SK-N-SH (cell line): Measurements from ENCODE around the gene MASP1. TPM values are rescaled to one million over a fixed set of nuclear protein-coding genes. Genes with fewer than 3 reads are reported as not detected.

Experiments used
- CTCF ChIA-PET: fragments of 300-600, 350-600 bp; formaldehyde crosslinking; extraction: SDS; loops from one replicate; lab custom pipeline; 2021; lab: Yijun Ruan, JAX
- POLR2A ChIA-PET: fragments of 350-600 bp; sonication (Branson Sonifier 250); formaldehyde crosslinking; extraction: SDS; loops from one replicate; lab custom pipeline; 2020; ENCODE audit warnings: antibody characterized with exemption, inconsistent platforms; lab: Yijun Ruan, JAX
- DNase-seq: peaks from one replicate; pipeline ENCODE4 v3.0.0; 2012
- H2AFZ ChIP-seq: fragments of 200-600 bp; sonication (generic); 2 replicates; pipeline ENCODE4 v1.8.1; 2016; ENCODE audit warnings: antibody characterized with exemption, mild to moderate bottlenecking, low read depth
- H3F3A ChIP-seq: fragments of 200-600 bp; sonication (generic); replicated peaks from 2 replicates; pipeline ENCODE3; 2016; ENCODE audit warnings: antibody characterized with exemption, mild to moderate bottlenecking; ENCODE audit not compliant: insufficient read depth
- H3K27ac ChIP-seq, 2 experiments: fragments of 200-500 bp in 1 of 2; fragments of 200-600 bp in 1 of 2; sonication (Bioruptor generic) in 1 of 2; sonication (generic), shearing (Covaris generic) in 1 of 2; 2 replicates each; pipeline versions ENCODE4 v1.5.1 to v1.6.1; 2014 to 2016; ENCODE audit warnings: low read depth in 2 of 2, inconsistent platforms in 1 of 2, low read length in 1 of 2, mild to moderate bottlenecking in 1 of 2, mixed read lengths in 1 of 2
- H3K27me3 ChIP-seq: fragments of 200-600 bp; sonication (generic), shearing (Covaris generic); 2 replicates; pipeline ENCODE4 v1.6.1; 2016; ENCODE audit warnings: mixed run types; ENCODE audit not compliant: insufficient read depth
- H3K36me3 ChIP-seq, 2 experiments: fragments of 200-500 bp in 1 of 2; fragments of 200-600 bp in 1 of 2; sonication (Bioruptor generic) in 1 of 2; sonication (generic) in 1 of 2; replicated peaks in 1 of 2; 2 replicates each; pipeline versions ENCODE3 to v1.5.1; 2014 to 2016; ENCODE audit warnings: low read length in 1 of 2, mild to moderate bottlenecking in 1 of 2; ENCODE audit not compliant: insufficient read depth in 2 of 2, control insufficient read depth in 1 of 2
- H3K4me1 ChIP-seq, 2 experiments: fragments of 200-500 bp in 1 of 2; fragments of 200-600 bp in 1 of 2; sonication (Bioruptor generic) in 1 of 2; sonication (generic), shearing (Covaris generic) in 1 of 2; 2 replicates each; pipeline versions ENCODE4 v1.5.1 to v1.6.1; 2014 to 2016; ENCODE audit warnings: low read depth in 1 of 2, low read length in 1 of 2, mixed run types in 1 of 2; ENCODE audit not compliant: insufficient read depth in 2 of 2, control insufficient read depth in 1 of 2
- H3K4me2 ChIP-seq: fragments of 200-600 bp; sonication (generic), shearing (Covaris generic); 2 replicates; pipeline ENCODE4 v1.6.1; 2017; ENCODE audit warnings: mixed run types
- H3K4me3 ChIP-seq, 2 experiments: fragments of 200-500 bp in 1 of 2; fragments of 200-600 bp in 1 of 2; sonication (Bioruptor generic) in 1 of 2; sonication (generic), shearing (Covaris generic) in 1 of 2; 2 replicates each; pipeline versions ENCODE4 v1.5.1 to v1.8.1; 2014 to 2016; ENCODE audit warnings: low read depth in 2 of 2, inconsistent platforms in 1 of 2, low read length in 1 of 2, mild to moderate bottlenecking in 1 of 2, mixed read lengths in 1 of 2, moderate library complexity in 1 of 2
- H3K79me2 ChIP-seq: fragments of 200-600 bp; sonication (generic); 2 replicates; pipeline ENCODE4 v1.8.1; 2017; ENCODE audit warnings: mild to moderate bottlenecking; ENCODE audit not compliant: insufficient read depth
- H3K9ac ChIP-seq: fragments of 200-600 bp; sonication (generic); 2 replicates; pipeline ENCODE4 v1.6.1; 2017; ENCODE audit warnings: mixed run types
- H3K9me2 ChIP-seq: fragments of 200-600 bp; sonication (generic); 2 replicates; pipeline ENCODE4 v1.6.1; 2017; ENCODE audit warnings: mixed run types
- H3K9me3 ChIP-seq: fragments of 200-600 bp; sonication (generic); 2 replicates; pipeline ENCODE4 v1.6.1; 2017; ENCODE audit warnings: mixed run types, mild to moderate bottlenecking, moderate library complexity
- H4K20me1 ChIP-seq: fragments of 200-600 bp; sonication (generic); 2 replicates; pipeline ENCODE4 v1.6.1; 2017; ENCODE audit warnings: mild to moderate bottlenecking, mixed run types; ENCODE audit not compliant: insufficient read depth
- ELF1 ChIP-seq: IDR thresholded peaks from 2 replicates; pipeline ENCODE4 v1.4.0; 2012
- FOSL2 ChIP-seq: IDR thresholded peaks from 2 replicates; pipeline ENCODE4 v1.4.0; 2012; ENCODE audit warnings: low read depth, mild to moderate bottlenecking, moderate library complexity, borderline replicate concordance
- FOXJ3 ChIP-seq: sonication (generic); formaldehyde crosslinking; IDR thresholded peaks from 2 replicates; pipeline ENCODE4 v1.5.1; 2020; ENCODE audit warnings: mild to moderate bottlenecking, missing genetic modification reagents
- FOXM1 ChIP-seq: IDR thresholded peaks from 2 replicates; pipeline ENCODE4 v1.4.0; 2012; ENCODE audit warnings: low read depth, mild to moderate bottlenecking
- IRF3 ChIP-seq: fragments of 150-350 bp; IDR thresholded peaks from 2 replicates; pipeline ENCODE4 v1.6.1; 2016; ENCODE audit warnings: mild to moderate bottlenecking, low read depth, low read length
- MXI1 ChIP-seq: IDR thresholded peaks from 2 replicates; pipeline ENCODE4 v1.6.1; 2012; ENCODE audit warnings: mild to moderate bottlenecking, low read depth, low read length, improper control_type of control experiment
- NRF1 ChIP-seq: IDR thresholded peaks from 2 replicates; pipeline ENCODE4 v1.6.1; 2012; ENCODE audit warnings: low read depth, mild to moderate bottlenecking, low read length
- POLR2AphosphoS5 ChIP-seq: IDR thresholded peaks from 2 replicates; pipeline ENCODE4 v1.6.1; 2012; ENCODE audit warnings: low read depth, low read length
- RAD21 ChIP-seq: IDR thresholded peaks from 2 replicates; pipeline ENCODE4 v1.6.1; 2012; ENCODE audit warnings: mild to moderate bottlenecking, low read length
- RXRA ChIP-seq: IDR thresholded peaks from 2 replicates; pipeline ENCODE4 v1.4.0; 2012; ENCODE audit warnings: low read depth, mild to moderate bottlenecking, borderline replicate concordance
- SIN3A ChIP-seq: IDR thresholded peaks from 2 replicates; pipeline ENCODE4 v1.6.1; 2012; ENCODE audit warnings: low read depth, mild to moderate bottlenecking, low read length, moderate library complexity, borderline replicate concordance
- SMC3 ChIP-seq: IDR thresholded peaks from 2 replicates; pipeline ENCODE4 v1.6.1; 2012; ENCODE audit warnings: low read depth, low read length, improper control_type of control experiment
- TAF1 ChIP-seq: IDR thresholded peaks from 2 replicates; pipeline ENCODE4 v1.6.1; 2012; ENCODE audit warnings: low read depth, mild to moderate bottlenecking, low read length, moderate library complexity, borderline replicate concordance
- TCF12 ChIP-seq: IDR thresholded peaks from 2 replicates; pipeline ENCODE4 v1.4.0; 2012
- TEAD4 ChIP-seq: IDR thresholded peaks from 2 replicates; pipeline ENCODE4 v1.4.0; 2012; ENCODE audit warnings: mild to moderate bottlenecking, borderline replicate concordance; ENCODE audit not compliant: insufficient read depth
- USF1 ChIP-seq: IDR thresholded peaks from 2 replicates; pipeline ENCODE4 v1.4.0; 2012; ENCODE audit warnings: low read depth, borderline replicate concordance
- USF2 ChIP-seq: fragments of 150-350 bp; IDR thresholded peaks from 2 replicates; pipeline ENCODE4 v1.6.1; 2017; ENCODE audit warnings: antibody characterized with exemption, low read length, low read depth, borderline replicate concordance
- YY1 ChIP-seq: IDR thresholded peaks from 2 replicates; pipeline ENCODE4 v1.4.0; 2012; ENCODE audit warnings: low read depth, mild to moderate bottlenecking
- ZBTB33 ChIP-seq: IDR thresholded peaks from 2 replicates; pipeline ENCODE4 v1.4.0; 2012; ENCODE audit warnings: low read depth, borderline replicate concordance
- WGBS: methylation state at CpG from one replicate; pipeline ENCODE4 v1.1.6; 2017; ENCODE audit warnings: low lambda C conversion rate; 5-methylcytosine and 5-hydroxymethylcytosine counted together
- polyA plus RNA-seq, 3 experiments: library from polyadenylated mRNA; depleted of rRNA; stranded (reverse); fragments of >200 nt; gene quantifications; 2 replicates each; pipeline ENCODE4 v1.2.3, GENCODE V29; 2012

The MASP1 gene
- polyA plus RNA-seq, 1 of the 3 experiments (the other 2 are of a cell fraction), result not detected

GRCh38 chr3:187271582-187271981, 20.0 kb downstream of the MASP1 start (continued):
- TF ChIP-seq USF2, result no peak
- TF ChIP-seq TAF1, result no peak

- Histone ChIP-seq H4K20me1 (no peaks in the 10 kb centered on the region), H3K9ac (no peak overlapping the region), H3K9me3 (no peaks in the 10 kb centered on the region), H3K36me3 (no peaks in the 10 kb centered on the region), H3F3A (no peaks in the 10 kb centered on the region), H3K27ac (no peak overlapping the region), H2AFZ (no peak overlapping the region), H3K4me2 (no peak overlapping the region), H3K79me2 (no peaks in the 10 kb centered on the region), H3K27me3 (no peaks in the 10 kb centered on the region; the same call in 1 of the 2 replicates), H3K4me3 (no peak overlapping the region), H3K4me1 (no peaks in the 10 kb centered on the region), H3K9me2 (no peaks in the 10 kb centered on the region)
- no peak for TF ChIP-seq IRF3
- no peak for TF ChIP-seq FOXM1
- TF ChIP-seq MXI1, result no peak
- TF ChIP-seq RXRA, result no peak
- TF ChIP-seq ELF1, result no peak
- no peak for TF ChIP-seq FOSL2
- no peak for TF ChIP-seq YY1
- TF ChIP-seq TAF1, result no peak
- DNase-seq, result no peak
- CTCF ChIA-PET, result interaction anchor here (1.4 kb wide), 1 partner anchor 49 kb away, joined by 4 read pairs; no protein-coding TSS in a partner anchor
- POLR2A ChIA-PET, result no interaction called here
Measured at GRCh38 chr3:187269486-187269885, 22.1 kb downstream of the MASP1 start.

- CTCF ChIA-PET, result interaction anchor here (0.6 kb wide), 1 partner anchor 8 kb away, joined by 3 read pairs; no protein-coding TSS in a partner anchor
- DNase-seq, result no peak
- no peak overlapping the region for H2AFZ ChIP-seq
- no peak for TF ChIP-seq FOXJ3
- TF ChIP-seq SIN3A, result no peak
- TF ChIP-seq NRF1, result no peak
- no peak for TF ChIP-seq TAF1
- no peak for TF ChIP-seq YY1
- no peak for TF ChIP-seq TEAD4
- no peak for TF ChIP-seq RAD21
- TF ChIP-seq SMC3, result no peak
- TF ChIP-seq ELF1, result no peak
- no peak for TF ChIP-seq ZBTB33
- TF ChIP-seq MXI1, result no peak
- TF ChIP-seq RXRA, result no peak
- TF ChIP-seq TCF12, result no peak
- TF ChIP-seq USF2, result no peak
- no peak for TF ChIP-seq USF1
- no peak for TF ChIP-seq POLR2AphosphoS5
Measured at GRCh38 chr3:187267306-187267705, 24.2 kb downstream of the MASP1 start.

More at GRCh38 chr3:187267306-187267705, 24.2 kb downstream of the MASP1 start:
- Histone ChIP-seq H3K4me1 (no peaks in the 10 kb centered on the region), H3F3A (no peaks in the 10 kb centered on the region), H3K27ac (no peak overlapping the region), H3K79me2 (no peaks in the 10 kb centered on the region), H3K4me2 (no peak overlapping the region), H3K9me2 (no peaks in the 10 kb centered on the region), H4K20me1 (no peaks in the 10 kb centered on the region), H3K9ac (no peak overlapping the region), H3K27me3 (no peaks in the 10 kb centered on the region; the same call in 1 of the 2 replicates), H3K4me3 (no peak overlapping the region), H3K9me3 (no peaks in the 10 kb centered on the region), H3K36me3 (no peaks in the 10 kb centered on the region)
- POLR2A ChIA-PET, result no interaction called here
- 26% methylated on average over 3 of the region's 3 CpGs for WGBS
